Breast epithelium (tissue), 3 donors: Measurements from ENCODE around the gene AFF3.

Source experiments
- CTCF ChIP-seq, 3 donors: fragments of 450-650 bp; IDR thresholded peaks; one replicate each; pipeline ENCODE4 v1.5.1; 2016 to 2017; ENCODE audit warnings: antibody characterized with exemption in 3 of 3, mild to moderate bottlenecking in 3 of 3, moderate library complexity in 3 of 3
- POLR2A ChIP-seq: fragments of 450-650 bp; IDR thresholded peaks from one replicate; pipeline ENCODE4 v1.6.1; 2016; ENCODE audit warnings: antibody characterized with exemption, mild to moderate bottlenecking, moderate library complexity
- POLR2AphosphoS5 ChIP-seq, 3 donors: sonication (generic); formaldehyde crosslinking; IDR thresholded peaks; one replicate each; pipeline ENCODE4 v1.6.1; 2017; ENCODE audit warnings: antibody characterized with exemption in 3 of 3

- TF ChIP-seq POLR2A (no peak), CTCF (IDR thresholded peaks at IDR 0.05) (no peak), POLR2AphosphoS5 (IDR thresholded peaks at IDR 0.05) (no peak)
These were observed 237.4 kb downstream of the AFF3 start for GRCh38 chr2:99905025-99905424.
